Measurements from ENCODE around the gene HLA-DRB1. TPM values are rescaled to one million over a fixed set of nuclear protein-coding genes. Genes with fewer than 3 reads are reported as not detected.

HLA-DRB1 gene
- total RNA-seq, 2 experiments from 2014 or later: 111 to 132 TPM

- BruUV-seq (replicated peaks): no TSS peak
- Histone ChIP-seq H3K36me3 (ENCODE audit: insufficient read depth, low read length) (no peaks in the 10 kb centered on the region), H3K4me2 (ENCODE audit: low read length) (no peak overlapping the region), H3K4me1 (ENCODE audit: insufficient read depth, low read length, poor library complexity, severe bottlenecking) (peaks cover 20% of the 10 kb centered on the region), H4K20me1 (ENCODE audit: insufficient read depth, low read length) (no peaks in the 10 kb centered on the region), H3K27ac (ENCODE audit: low read depth, low read length, poor library complexity, severe bottlenecking) (no peak overlapping the region), H3K79me2 (ENCODE audit: insufficient read depth, low read depth, low read length) (no peaks in the 10 kb centered on the region), H3K4me3 (ENCODE audit: low read depth, low read length, poor library complexity, severe bottlenecking) (no peak overlapping the region), H3K9me3 (ENCODE audit: low read length) (no peaks in the 10 kb centered on the region), H3K9me2 (ENCODE audit: insufficient read depth, low read length) (no peaks in the 10 kb centered on the region), H2AFZ (ENCODE audit: low read length) (no peak overlapping the region)
- DNase-seq (ENCODE audit: low spot score): no peak
- CTCF ChIA-PET (ENCODE audit: unreplicated experiment): no interaction called here
- POLR2A ChIA-PET: interaction anchor here (1.1 kb wide), 1 partner anchor 175 kb away, joined by 3 read pairs; no protein-coding TSS in a partner anchor
- TF ChIP-seq CTCF (conservative IDR thresholded peaks at IDR 0.05; ENCODE audit: low read length) (no peak), EZH2phosphoT487 (IDR thresholded peaks at IDR 0.05; ENCODE audit: borderline replicate concordance, low read depth, low read length) (no peak)
- intact Hi-C loops (cut with micrococcal nuclease; ENCODE audit: unreplicated experiment): no loop called here
Measured at GRCh38 chr6:32614366-32615081, 24.9 kb upstream of the HLA-DRB1 start.

- no peak overlapping the region for H3K27ac ChIP-seq (ENCODE audit: low read depth, low read length, poor library complexity, severe bottlenecking)
- no peak for DNase-seq (ENCODE audit: low spot score)
- TF ChIP-seq EZH2phosphoT487 (IDR thresholded peaks at IDR 0.05; ENCODE audit: borderline replicate concordance, low read depth, low read length) (no peak), CTCF (conservative IDR thresholded peaks at IDR 0.05; ENCODE audit: low read length) (no peak)
- no peak overlapping the region for H2AFZ ChIP-seq (ENCODE audit: low read length)
- H3K4me3 ChIP-seq (ENCODE audit: low read depth, low read length, poor library complexity, severe bottlenecking): no peak overlapping the region
- no peak overlapping the region for H3K4me2 ChIP-seq (ENCODE audit: low read length)
- no peaks in the 10 kb centered on the region for H3K36me3 ChIP-seq (ENCODE audit: insufficient read depth, low read length)
- ChIA-PET CTCF (ENCODE audit: unreplicated experiment) (no interaction called here), POLR2A (interaction anchor here (0.7 to 1.1 kb wide), 4 partner anchors 9 to 174 kb away, joined by 3 to 4 read pairs (median 4); no protein-coding TSS in a partner anchor)
- no peaks in the 10 kb centered on the region for H3K9me2 ChIP-seq (ENCODE audit: insufficient read depth, low read length)
- intact Hi-C loops (cut with micrococcal nuclease; ENCODE audit: unreplicated experiment): no loop called here
- H3K9me3 ChIP-seq (ENCODE audit: low read length): no peaks in the 10 kb centered on the region
- H3K79me2 ChIP-seq (ENCODE audit: insufficient read depth, low read depth, low read length): no peaks in the 10 kb centered on the region
- H3K4me1 ChIP-seq (ENCODE audit: insufficient read depth, low read length, poor library complexity, severe bottlenecking): peaks cover 24% of the 10 kb centered on the region
- no TSS peak for BruUV-seq (replicated peaks)
- no peaks in the 10 kb centered on the region for H4K20me1 ChIP-seq (ENCODE audit: insufficient read depth, low read length)
Measured at GRCh38 chr6:32613475-32613874, 23.8 kb upstream of the HLA-DRB1 start.

GRCh38 chr6:32610682-32611296 lies 21.1 kb upstream of the HLA-DRB1 start:
- H3K9me3 ChIP-seq (ENCODE audit: low read length): no peaks in the 10 kb centered on the region
- H3K4me1 ChIP-seq (ENCODE audit: insufficient read depth, low read length, poor library complexity, severe bottlenecking): peaks cover 20% of the 10 kb centered on the region
- intact Hi-C loops (cut with micrococcal nuclease; ENCODE audit: unreplicated experiment): no loop called here
- no TSS peak for BruUV-seq (replicated peaks)
- ChIA-PET POLR2A (interaction anchor here (0.6 to 1.3 kb wide), 4 partner anchors 9 to 45 kb away, joined by 3 to 6 read pairs (median 4); no protein-coding TSS in a partner anchor), CTCF (ENCODE audit: unreplicated experiment) (no interaction called here)
- TF ChIP-seq EZH2phosphoT487 (IDR thresholded peaks at IDR 0.05; ENCODE audit: borderline replicate concordance, low read depth, low read length) (no peak), CTCF (conservative IDR thresholded peaks at IDR 0.05; ENCODE audit: low read length) (no peak)
- peak overlapping the region; percentile 94 for H2AFZ ChIP-seq (ENCODE audit: low read length)
- peak overlapping the region; percentile 88 for H3K27ac ChIP-seq (ENCODE audit: low read depth, low read length, poor library complexity, severe bottlenecking)
- no peaks in the 10 kb centered on the region for H3K9me2 ChIP-seq (ENCODE audit: insufficient read depth, low read length)
- H4K20me1 ChIP-seq (ENCODE audit: insufficient read depth, low read length): no peaks in the 10 kb centered on the region
- no peaks in the 10 kb centered on the region for H3K79me2 ChIP-seq (ENCODE audit: insufficient read depth, low read depth, low read length)
- peak overlapping the region; percentile 59 for H3K4me3 ChIP-seq (ENCODE audit: low read depth, low read length, poor library complexity, severe bottlenecking)
- H3K36me3 ChIP-seq (ENCODE audit: insufficient read depth, low read length): no peaks in the 10 kb centered on the region
- DNase-seq (ENCODE audit: low spot score): no peak
- peak overlapping the region; percentile 80 for H3K4me2 ChIP-seq (ENCODE audit: low read length)
